GM19035 (cell line): ENCODE data around the gene SVOPL.

Experiments
- ATAC-seq: cut with Tn5 transposase; IDR thresholded peaks from one replicate; pipeline ENCODE4 v1.9.1; 2021; ENCODE audit not compliant: unreplicated experiment

The SVOPL gene

DNA sequence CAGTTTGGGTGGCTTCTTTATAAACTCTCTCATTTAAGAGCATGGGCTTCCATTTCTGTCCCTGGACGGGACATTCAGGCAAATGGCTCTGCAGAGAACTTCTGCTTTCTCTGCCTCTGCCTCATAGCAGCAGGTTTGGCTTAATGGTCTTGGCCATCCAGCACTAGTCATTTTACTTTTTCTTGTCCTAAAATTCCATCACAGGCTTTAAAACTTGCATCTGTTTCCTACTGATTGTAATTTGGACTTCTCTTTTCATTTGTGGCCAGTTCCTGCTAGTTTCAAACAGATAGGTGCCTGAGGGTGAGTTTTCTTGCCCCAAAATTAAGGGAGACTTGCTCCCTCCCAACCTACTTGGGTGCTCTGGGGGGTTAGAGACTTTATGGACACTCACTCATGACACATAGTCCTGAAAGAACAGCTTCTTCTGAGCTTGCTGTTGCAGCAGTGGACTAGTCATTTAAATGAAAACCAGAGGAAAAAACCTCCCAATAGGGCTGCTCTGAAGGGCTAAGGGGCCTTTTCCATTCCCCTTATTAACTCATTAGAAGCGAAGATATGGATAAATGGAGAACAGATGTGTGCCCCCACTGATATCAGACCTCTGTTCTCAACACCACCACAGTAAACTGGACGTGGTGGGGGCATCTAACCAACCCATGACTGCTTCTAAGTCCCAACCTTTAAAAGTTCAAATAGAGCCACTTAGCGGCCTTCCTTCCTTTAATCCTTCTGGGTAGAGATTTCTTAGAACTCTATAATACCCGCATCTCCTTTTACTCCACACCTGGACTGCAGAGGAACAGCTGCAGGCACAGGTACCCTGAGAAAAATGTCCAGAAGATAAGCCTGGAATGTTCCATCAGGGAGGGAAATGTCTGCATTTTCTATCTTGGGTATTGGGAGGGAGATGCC is 38.8 kb downstream of the SVOPL start:
- no peak for ATAC-seq

DNA sequence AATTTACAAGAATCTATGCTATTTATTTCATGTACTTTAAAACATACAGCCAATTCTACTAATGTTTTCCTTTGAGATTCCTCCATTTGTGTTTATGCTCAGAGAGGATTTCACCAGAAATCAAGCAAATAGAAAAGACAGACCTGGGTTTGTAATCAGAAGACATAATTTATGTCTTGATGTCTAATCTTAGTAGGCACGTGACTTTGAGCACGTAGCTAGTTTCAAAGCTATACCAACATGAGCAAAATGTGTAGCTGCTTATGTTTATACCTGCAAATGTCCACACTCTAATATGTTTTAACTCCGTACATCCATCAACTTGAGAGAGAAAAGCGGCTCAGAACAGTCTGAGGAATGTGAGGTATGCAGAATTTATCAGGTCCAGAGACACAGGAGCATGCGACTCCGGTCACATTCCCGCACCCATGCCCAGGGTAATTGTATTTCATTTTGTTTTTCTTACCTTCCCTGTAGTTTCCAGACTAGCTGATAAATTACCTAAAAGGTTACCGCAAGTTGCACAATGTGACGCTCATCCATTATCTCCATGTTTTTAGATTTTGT is 40.0 kb downstream of the SVOPL start:
- no peak for ATAC-seq

DNA sequence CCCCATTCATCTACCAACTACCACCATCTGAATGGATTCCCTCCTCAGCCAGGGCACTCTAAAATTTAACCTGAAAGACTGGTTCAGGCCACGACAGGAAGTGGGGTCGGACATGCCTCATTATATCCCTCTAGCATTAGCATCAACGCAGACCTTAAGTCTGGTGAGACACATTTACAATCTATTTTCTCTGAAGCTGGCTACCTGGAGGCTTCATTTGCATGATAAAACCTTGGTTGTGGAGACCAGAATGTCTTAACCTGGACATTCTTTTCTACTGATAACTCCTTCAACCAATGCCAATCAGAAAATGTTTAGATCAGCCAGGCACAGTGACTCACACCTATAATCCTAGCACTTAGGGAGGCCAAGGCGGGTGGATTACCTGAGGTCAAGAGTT is 42.3 kb downstream of the SVOPL start:
- ATAC-seq: no peak

DNA sequence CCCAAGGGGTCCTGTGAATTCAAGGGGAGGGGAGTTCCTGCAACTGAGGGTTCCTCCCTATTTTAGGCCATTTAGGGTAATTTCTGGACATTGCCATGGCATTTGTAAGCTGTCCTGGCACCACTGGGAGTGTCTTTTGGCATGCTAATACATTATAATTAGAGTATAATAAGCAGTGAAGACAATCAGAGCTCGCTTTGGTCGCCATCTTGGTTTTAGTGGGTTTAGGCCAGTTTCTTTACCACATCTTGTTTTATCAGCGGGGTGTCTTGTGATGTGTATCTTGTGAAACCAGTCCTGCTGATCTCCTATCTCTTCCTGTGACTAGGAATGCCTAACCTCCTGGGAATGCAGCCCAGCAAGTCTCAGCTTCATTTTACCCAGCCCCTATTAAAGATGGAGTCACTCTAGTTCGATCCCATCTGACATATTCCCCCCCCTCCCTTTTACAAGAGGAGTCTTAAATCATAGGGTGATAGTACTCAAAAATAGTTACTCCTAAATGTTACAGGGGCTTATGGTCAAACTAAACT is 43.2 kb downstream of the SVOPL start:
- no peak for ATAC-seq

DNA sequence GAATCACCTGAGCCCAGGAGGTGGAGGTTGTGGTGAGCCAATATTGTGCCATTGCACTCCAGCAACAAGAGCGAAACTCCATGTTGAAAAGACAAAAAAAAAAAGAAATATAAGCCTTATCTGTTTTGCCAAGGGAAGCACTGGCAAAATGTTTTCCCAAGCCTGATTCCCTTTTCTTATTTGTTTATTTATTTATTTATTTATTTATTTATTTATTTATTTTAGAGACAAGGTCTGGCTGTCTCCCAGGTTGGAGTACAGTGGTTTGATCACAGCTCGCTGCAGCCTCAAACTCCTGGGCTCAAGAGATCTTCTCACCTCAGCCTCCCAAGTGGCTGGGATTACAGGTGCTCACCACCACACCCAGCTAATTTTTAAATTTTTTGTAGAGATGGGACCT is 44.2 kb downstream of the SVOPL start:
- ATAC-seq: no peak

DNA sequence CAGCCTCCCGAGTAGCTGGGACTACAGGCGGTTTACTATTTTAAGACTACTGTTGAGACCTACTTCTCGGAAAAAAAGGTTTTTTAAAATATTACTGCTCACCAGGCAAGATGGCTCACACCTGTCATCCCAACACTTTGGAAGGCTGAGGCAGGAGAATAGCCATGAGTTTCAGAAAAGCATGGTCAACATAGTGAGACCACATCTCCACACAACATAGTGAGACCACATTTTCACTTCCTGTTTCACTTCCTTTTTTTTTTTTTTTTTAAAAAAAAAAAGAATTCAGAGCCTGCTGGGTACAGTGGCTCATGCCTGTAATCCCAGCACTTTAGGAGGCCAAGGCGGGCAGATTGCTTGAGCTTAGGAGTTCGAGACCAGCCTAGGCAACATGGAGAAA is 46.5 kb downstream of the SVOPL start:
- ATAC-seq: no peak

DNA sequence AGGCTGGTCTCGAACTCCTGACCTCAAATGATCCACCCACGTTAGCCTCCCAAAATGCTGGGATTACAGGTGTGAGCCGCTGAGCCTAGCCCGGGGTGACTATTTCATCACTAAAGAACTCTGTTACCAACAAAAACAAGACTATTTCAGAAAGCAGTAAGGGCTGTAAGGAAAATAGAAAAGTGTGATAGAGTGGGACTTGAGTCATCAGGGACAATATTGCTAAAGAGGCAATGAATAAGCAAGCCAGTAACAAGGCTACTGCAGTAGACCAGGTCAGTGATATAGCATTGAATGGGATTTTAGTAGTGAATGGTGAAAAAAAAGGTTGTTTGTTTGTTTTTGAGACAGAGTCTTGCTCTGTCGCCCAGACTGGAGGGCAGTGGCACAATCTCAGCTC is 51.7 kb downstream of the SVOPL start:
- no peak for ATAC-seq

DNA sequence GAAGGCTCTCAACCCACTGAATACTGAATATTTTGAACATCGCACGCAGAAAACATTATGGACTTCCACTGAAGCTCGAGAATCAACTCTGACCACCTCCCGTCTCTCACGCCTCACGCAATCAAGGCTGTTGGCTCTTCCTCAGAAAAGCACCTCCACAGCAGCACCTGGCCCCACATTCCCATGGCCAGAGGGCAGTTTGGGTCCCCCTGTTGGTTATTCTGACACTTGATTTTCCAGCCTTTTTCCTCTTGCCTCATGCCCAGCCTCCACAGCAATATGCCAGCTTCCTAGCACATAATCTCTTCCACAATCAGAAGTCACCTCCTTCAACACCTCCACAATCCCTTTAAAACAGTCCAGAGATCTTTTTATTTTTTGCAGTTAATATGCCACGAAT is 55.9 kb downstream of the SVOPL start:
- no peak for ATAC-seq

DNA sequence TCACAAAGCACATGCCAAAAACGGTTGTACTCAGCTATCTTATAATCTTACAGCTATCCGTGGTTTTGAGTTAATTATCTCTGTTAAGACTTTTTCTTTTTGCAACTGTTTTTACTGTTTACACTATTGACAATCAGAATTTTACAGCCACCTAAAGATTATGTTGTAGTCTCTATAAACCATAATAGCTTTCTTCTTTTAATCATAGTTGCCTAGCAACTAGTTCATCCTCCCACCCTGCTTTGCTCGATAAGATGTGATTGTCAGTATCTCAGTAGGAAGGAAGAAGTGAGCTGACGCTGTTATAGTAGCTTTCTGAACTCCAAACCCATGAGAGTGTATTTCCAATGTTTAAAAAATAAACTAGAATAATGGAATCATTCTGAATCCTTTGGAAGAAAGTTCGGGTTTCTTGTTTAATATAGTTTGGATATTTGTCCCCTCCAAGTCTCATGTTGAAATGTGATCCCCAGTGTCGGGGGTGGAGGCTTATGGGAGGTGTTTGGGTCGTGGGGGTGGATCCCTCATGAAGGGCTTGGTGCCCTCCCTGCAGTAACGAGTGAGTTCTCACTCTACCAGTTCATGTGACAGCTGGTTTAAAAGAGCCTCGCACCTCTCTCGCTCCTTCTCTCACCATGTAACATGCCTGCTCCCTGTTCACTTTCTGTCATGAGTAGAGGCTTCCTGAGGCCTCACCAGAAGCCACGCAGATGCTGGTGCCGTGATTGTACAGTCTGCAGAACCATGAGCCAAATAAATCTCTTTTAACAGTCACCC is 68.1 kb downstream of the SVOPL start:
- no peak for ATAC-seq

DNA sequence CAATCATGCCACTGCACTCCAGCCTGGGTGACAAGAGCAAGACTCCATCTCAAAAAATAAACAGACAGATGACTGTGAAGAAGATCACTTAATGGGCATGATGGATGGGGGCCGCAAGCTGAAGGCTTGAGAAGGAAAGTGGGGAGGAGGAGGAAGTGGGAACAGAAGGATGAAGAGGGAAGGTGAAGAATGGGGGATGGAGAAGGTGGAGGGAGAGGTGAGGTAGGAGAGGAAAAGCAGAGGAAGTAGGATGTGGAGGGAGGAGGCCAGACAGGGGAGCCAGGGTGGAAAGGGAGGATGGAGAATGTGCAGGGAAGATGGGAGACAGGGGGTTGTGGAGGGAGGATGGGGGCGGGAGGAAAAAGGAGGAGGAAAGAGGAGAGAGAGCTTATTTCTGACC is 68.8 kb downstream of the SVOPL start:
- no peak for ATAC-seq

DNA sequence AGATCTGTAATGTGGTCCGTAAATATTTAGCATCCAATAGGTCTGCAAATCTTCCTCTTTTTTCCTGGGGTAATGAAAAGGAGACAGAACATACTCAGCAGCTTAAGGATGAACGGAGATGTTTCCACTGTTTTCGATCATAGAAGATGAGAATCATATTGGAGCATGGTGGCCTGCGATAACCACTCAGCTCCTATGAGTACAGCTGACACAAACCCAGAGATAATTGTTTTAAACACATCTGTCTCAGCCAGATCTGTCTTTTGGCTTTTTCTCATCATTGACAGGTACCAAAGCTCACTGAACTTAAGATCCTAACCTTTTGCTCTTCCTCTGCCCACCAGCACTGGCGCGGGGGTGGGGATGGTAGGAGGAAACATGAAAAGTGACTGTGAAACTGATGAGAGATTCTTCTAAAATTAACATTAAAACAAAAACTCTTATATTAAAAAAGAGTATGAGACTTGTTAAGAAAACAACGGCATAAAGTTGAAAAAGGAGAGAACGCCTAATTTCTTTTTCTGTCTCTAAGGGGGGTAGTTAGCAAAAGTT is 71.0 kb downstream of the SVOPL start:
- ATAC-seq: no peak

DNA sequence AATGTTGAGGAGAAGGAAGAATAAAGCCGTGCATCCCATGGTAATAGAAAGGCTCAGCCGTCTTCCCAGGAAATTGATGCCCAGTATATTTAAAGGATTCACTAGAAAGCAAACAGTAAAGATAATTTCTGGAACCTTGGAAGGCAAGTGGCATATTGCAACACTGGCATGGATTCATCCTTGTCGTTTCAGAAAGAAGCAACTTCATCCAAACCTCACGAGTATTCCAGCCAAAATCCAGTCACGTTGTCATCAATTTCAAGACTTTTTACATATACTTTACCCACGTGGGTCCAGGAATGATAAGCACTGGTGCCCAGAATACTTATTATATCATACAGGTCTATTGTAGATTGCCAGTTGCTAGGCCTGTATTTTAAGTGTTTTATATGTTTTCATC is 73.8 kb downstream of the SVOPL start:
- ATAC-seq: no peak

DNA sequence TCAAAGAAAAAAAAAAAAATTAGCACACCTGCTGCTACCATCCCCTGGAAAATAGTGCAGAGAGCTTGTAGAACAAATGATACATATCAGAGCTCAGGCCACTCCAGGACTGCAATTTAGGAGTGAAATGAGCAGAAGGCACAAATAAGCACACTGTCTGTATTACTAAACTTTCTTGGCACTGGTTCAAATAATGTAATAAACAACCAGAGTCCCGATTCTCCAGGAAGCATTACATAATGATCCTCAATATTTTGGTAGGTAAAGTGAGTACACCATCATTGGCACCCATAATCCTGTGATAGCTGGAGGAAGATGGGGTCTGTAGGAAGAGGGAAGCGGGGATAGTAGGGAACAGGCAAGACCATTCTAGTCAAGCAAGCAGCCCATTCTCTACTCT is 74.3 kb downstream of the SVOPL start:
- no peak for ATAC-seq

DNA sequence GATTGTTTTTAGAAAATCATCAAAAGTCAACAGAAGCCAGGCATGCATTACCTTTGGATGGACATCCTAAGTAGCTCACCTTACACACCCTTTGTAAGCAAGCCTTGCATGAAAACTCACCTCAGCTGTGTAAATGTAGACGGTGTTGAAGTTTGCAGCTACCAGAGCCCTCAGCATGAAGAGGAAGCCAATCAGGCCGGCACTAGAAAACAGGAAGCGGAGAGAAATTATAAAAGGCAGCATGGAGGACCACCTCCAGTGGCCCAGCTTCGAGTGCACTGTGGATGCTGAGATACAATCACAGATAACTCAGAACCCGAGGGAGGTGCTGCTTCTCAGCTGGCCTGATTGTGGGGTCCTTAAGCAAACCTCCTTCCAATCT is 75.3 kb downstream of the SVOPL start:
- ATAC-seq: no peak

DNA sequence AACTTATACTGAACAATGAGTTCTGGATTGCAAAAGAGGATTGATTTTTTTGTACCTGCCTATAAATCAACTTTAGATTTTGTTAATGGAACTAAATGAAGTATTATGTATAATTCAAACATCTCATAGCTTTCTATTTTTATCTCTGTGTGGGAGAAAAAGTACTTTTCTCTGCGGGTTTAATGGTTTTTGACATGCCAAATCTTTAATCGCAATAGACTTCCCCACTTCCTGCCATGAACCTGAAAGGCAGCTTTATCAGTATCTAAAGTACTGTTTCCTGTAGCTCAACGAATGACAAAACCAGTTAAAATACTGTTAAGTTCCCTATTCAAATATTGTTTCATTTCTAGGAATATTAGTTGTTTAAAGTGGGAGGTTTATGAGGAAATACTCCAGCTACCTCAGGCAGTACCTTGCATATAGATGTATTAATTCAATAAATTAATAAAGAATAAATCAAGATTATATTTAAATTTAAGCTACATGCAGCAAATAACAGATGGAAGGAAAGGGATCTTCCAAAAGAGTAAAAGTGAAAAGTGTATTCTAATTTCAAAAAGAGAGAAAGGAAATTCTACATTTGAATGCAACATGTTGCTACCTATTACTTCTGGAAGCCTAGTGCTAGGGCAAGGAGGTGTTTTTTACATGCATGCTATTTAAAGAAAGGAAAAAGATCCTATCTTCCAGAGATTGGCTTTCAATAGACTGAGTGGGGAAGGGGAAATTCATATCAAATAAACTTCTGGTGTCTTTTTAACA is 75.9 kb downstream of the SVOPL start:
- ATAC-seq: no peak

DNA sequence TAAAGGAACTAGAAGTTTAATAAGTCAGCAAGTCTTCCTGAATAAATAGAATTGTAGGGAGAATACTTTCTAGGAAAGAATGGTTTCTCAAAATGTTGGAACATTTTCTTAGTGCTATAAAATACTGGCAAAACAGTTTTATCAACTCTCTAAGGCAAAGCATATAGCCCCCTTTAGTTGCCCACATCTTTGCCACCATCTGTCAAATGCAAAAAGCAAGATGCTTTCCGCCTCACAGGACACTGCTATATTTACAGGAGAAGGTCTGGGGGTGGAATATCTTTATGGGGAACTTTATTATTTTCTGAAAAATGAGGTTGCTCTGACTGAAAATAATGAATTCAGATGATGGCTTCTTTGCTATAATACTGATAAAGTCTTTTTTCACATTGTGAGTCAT is 78.3 kb downstream of the SVOPL start:
- ATAC-seq: no peak

DNA sequence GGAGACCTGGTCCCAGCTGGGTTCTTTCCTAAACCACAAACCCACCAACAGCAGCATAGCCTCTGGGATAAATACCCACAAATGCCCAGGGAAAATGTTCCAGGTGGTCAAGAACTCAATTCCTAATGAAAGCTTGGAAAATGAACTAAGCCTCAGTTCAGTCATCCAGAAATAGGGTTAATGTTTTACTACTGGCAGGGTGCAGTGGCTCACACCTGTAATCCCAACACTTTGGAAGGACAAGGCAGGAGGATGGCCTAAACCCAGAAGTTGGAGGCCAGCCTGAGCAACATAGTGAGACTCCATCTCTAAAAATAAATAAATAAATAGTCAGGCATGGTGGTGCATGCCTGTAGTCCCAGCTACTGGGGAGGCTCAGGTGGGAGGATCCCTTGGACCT is 82.2 kb downstream of the SVOPL start:
- no peak for ATAC-seq

DNA sequence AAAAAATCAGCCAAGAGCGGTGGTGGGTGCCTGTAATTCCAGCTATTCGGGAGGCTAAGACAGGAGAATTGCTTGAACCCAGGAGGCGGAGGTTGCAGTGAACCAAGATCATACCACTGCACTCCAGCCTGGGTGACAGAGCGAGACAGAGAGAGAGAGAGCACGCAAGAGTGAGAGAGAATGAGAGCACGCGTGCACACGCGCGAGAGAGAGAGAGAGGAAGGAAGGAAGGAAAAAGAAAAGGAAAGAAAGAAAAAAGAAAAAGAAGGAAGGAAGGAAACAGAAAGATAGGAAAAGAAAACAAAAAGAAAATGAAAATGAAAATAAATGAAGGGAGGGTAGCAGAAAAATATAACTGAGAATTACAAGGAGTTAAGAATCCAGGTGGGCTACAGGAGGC is 82.7 kb downstream of the SVOPL start:
- ATAC-seq: no peak

DNA sequence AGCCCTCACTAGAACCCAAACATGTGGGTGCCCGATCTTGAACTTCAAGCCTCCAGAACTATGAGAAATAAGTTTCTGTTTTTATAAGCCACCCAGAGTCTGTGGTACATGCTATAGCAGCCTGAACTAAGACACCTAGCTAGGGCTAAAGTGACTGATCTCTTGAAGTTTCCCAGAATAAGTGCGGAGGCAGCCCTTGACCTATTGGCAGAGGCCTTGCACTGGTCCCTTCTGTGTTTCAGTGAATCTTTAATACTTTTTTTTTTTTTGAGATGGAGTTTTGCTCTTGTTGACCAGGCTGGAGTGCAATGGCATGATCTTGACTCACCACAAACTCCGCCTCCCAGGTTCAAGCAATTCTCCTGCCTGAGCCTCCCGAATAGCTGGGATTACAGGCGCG is 85.1 kb downstream of the SVOPL start:
- no peak for ATAC-seq

DNA sequence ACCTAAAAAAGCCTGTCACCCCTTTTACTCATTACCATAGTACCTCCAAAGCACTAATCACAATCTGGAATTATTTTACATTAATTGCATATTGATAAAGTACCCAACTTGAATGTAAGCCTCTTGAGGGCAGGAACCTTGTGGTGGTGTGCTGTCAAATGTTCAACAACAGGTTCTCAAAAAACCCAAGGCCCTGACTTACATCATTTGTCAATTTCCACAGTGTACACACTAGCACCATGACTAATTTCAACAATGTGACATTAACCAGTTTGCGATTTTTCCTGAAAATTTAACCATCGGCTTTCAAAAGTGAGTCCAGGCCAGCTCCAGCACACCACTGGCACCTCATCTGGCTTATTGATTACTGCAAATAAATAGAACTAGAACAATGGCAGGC is 87.5 kb downstream of the SVOPL start:
- no peak for ATAC-seq

DNA sequence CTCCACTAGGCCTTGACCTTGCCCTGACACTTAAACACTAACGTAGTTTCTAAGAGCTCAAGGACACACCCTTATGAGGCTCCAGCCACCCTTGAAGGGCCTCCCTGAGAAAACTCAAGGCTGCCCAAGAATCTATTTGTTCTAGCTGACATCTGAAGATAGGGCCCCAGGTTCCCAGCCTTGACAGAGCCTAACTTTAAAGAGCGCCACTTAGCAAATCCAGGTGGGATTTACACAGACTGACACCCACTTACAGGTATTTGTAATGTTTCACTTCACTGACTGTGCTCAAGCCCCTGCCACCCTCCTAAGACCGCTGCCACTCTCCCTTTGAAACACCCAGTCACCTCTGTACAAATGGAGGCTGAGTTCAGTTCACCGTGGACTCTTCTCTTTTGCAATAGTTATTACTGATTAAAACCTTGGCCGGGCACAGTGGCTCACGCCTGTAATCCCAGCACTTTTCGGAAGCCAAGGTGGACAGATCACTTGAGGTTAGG is 90.4 kb downstream of the SVOPL start:
- no peak for ATAC-seq
